ENCODE results near the gene PEX14. TPM values are rescaled to one million over a fixed set of nuclear protein-coding genes. Genes with fewer than 3 reads are reported as not detected.

Gene PEX14
- total RNA-seq, 4 donors from 2014 or later = 14.6 to 19.0 (median 17.6) TPM

- Histone ChIP-seq H3K27me3 (no peaks in the 10 kb centered on the region), H3K9me3 (no peaks in the 10 kb centered on the region), H3K36me3 (peaks cover 47% of the 10 kb centered on the region), H3K4me3 (no peak overlapping the region), H3K4me1 (peaks cover 22% of the 10 kb centered on the region), H3K27ac (no peak overlapping the region)
- WGBS = 80% methylated on average over 18 of the region's 26 CpGs
- TF ChIP-seq POLR2AphosphoS5 (IDR thresholded peaks at IDR 0.05) (no peak), POLR2A (IDR thresholded peaks at IDR 0.05) (no peak), EP300 (IDR thresholded peaks at IDR 0.05) (no peak), CTCF (IDR thresholded peaks at IDR 0.05) (no peak)
- DNase-seq (ENCODE audit: low spot score in 2 of 2) = no peak
Observed at GRCh38 chr1:10662824-10663677, 188.3 kb downstream of the PEX14 start.

GRCh38 chr1:10663678-10664035 lies 188.9 kb downstream of the PEX14 start:
- Histone ChIP-seq H3K36me3 (peaks cover 41% of the 10 kb centered on the region), H3K4me3 (no peak overlapping the region), H3K27me3 (no peaks in the 10 kb centered on the region), H3K9me3 (no peaks in the 10 kb centered on the region), H3K4me1 (peaks cover 28% of the 10 kb centered on the region), H3K27ac (no peak overlapping the region)
- no peak for TF ChIP-seq EP300 (IDR thresholded peaks at IDR 0.05)
- TF ChIP-seq POLR2A (IDR thresholded peaks at IDR 0.05) = no peak
- no peak for TF ChIP-seq CTCF (IDR thresholded peaks at IDR 0.05)
- no peak for TF ChIP-seq POLR2AphosphoS5 (IDR thresholded peaks at IDR 0.05)
- DNase-seq (ENCODE audit: low spot score in 2 of 2) = no peak
- WGBS = 45% methylated on average over 9 of the region's 15 CpGs

- no peak for DNase-seq (ENCODE audit: low spot score in 2 of 2)
- Histone ChIP-seq H3K4me3 (no peak overlapping the region), H3K36me3 (peaks cover 35% of the 10 kb centered on the region), H3K4me1 (peaks cover 31% of the 10 kb centered on the region), H3K27ac (no peak overlapping the region), H3K27me3 (no peaks in the 10 kb centered on the region), H3K9me3 (no peaks in the 10 kb centered on the region)
- WGBS = 76% methylated on average over 14 of the region's 15 CpGs
- no peak for TF ChIP-seq CTCF (IDR thresholded peaks at IDR 0.05)
Observed at GRCh38 chr1:10664251-10664650, 189.5 kb downstream of the PEX14 start.

GRCh38 chr1:10665226-10665625 lies 190.5 kb downstream of the PEX14 start:
- peaks cover 31% of the 10 kb centered on the region for H3K4me1 ChIP-seq
- H3K36me3 ChIP-seq = peaks cover 25% of the 10 kb centered on the region
- no peak for TF ChIP-seq POLR2A (IDR thresholded peaks at IDR 0.05)
- TF ChIP-seq EP300 (IDR thresholded peaks at IDR 0.05) = no peak
- no peak for TF ChIP-seq CTCF (IDR thresholded peaks at IDR 0.05)
- no peak for TF ChIP-seq POLR2AphosphoS5 (IDR thresholded peaks at IDR 0.05)
- H3K27me3 ChIP-seq = no peaks in the 10 kb centered on the region
- no peaks in the 10 kb centered on the region for H3K9me3 ChIP-seq
- H3K27ac ChIP-seq = no peak overlapping the region
- WGBS = 93% methylated on average over 12 of the region's 31 CpGs
- no peak for DNase-seq (ENCODE audit: low spot score in 2 of 2)
- H3K4me3 ChIP-seq = no peak overlapping the region

- Histone ChIP-seq H3K27ac (peak overlapping the region; percentile 39), H3K27me3 (no peaks in the 10 kb centered on the region), H3K4me3 (no peak overlapping the region), H3K9me3 (no peaks in the 10 kb centered on the region), H3K4me1 (peaks cover 33% of the 10 kb centered on the region), H3K36me3 (peaks cover 16% of the 10 kb centered on the region)
- TF ChIP-seq POLR2A (IDR thresholded peaks at IDR 0.05) (no peak), EP300 (IDR thresholded peaks at IDR 0.05) (no peak), CTCF (IDR thresholded peaks at IDR 0.05) (no peak), POLR2AphosphoS5 (IDR thresholded peaks at IDR 0.05) (no peak)
- no peak for DNase-seq (ENCODE audit: low spot score in 2 of 2)
- WGBS = 61% methylated on average over 12 of the region's 36 CpGs
Observed at GRCh38 chr1:10665930-10666850, 191.4 kb downstream of the PEX14 start.
